GM18519 (cell line): ENCODE measurements around the gene YBX2.

ENCODE experiments used
- ATAC-seq: cut with Tn5 transposase; IDR thresholded peaks from one replicate; pipeline ENCODE4 v1.9.1; 2021; ENCODE audit warnings: mild to moderate bottlenecking, moderate library complexity; ENCODE audit not compliant: unreplicated experiment, low FRiP score

The YBX2 gene

DNA sequence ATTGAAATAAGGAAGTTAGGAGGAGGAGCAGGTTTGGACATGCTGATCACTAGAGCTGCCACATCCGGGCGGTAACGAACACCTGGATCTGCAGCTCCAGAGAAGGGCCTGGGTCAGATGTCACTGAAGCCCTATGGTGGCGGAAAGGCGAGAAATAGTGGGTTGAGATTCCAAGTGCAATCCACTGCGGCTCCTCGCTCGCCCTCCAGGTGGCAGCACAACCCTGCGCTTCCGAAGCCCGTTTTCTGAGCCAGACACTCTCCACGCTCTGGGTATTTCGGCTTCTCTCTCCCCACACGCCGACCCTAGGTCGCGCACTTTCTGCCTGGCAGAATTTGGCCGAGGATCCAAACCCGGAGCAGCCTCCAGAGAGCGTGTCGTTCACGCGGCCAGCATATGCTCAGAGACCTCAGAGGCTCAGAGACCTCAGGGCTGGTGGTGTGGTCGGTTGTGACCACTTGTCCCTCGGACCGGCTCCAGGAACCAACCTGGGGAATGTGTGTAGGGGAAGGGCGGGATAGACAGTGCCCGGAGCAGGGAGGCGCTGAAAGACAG is 13.8 kb downstream of the YBX2 start:
- ATAC-seq = no peak

DNA sequence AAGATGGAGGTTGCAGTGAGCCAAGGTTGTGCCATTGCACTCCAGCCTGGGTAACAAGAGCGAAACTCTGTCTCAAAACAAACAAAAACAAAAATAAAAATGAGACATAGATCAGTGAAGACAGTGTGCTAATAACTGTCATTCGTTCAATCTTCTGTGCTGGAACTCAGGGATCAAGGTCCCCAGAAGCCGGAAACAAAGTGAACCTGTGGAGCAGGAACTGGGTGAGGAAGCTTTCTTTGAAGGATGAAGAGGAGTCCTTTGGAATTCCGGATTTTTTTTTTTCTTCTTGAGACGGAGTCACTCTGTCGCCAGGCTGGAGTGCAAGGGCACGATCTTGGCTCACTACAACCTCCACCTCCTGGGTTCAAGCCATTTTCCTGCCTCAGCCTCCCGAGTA is 15.0 kb downstream of the YBX2 start:
- no peak for ATAC-seq

DNA sequence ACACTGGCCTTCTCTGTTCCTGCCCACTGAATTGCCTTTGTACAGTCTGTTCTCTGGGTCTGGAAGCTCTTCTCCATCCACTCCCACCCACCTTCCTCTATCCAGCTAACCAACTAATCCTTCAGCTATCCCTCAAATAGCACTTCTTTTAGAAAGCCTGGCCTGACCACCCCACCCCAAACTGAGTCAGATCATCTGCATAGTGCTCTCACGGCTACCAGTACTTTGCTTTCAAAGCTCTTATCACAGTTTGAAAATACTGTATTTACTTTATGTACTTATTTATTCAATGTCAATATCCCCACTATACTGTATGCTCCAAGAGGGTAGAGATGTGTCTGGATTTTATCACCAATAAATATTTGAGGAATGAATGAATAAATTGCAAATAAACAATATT is 27.7 kb downstream of the YBX2 start:
- no peak for ATAC-seq

DNA sequence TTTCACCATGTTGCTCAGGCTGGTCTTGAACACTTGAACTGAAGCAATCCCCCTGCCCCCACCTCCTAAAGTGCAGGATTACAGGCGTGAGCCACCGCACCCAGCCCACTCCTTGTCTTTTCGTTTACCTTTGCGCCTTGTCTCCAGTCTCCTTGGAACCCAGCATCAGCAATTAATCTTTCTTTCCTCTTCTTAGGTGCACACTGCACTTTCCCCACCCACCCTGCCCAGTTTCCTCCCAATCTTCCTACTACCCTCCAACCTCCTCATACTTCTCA is 30.7 kb downstream of the YBX2 start:
- no peak for ATAC-seq

DNA sequence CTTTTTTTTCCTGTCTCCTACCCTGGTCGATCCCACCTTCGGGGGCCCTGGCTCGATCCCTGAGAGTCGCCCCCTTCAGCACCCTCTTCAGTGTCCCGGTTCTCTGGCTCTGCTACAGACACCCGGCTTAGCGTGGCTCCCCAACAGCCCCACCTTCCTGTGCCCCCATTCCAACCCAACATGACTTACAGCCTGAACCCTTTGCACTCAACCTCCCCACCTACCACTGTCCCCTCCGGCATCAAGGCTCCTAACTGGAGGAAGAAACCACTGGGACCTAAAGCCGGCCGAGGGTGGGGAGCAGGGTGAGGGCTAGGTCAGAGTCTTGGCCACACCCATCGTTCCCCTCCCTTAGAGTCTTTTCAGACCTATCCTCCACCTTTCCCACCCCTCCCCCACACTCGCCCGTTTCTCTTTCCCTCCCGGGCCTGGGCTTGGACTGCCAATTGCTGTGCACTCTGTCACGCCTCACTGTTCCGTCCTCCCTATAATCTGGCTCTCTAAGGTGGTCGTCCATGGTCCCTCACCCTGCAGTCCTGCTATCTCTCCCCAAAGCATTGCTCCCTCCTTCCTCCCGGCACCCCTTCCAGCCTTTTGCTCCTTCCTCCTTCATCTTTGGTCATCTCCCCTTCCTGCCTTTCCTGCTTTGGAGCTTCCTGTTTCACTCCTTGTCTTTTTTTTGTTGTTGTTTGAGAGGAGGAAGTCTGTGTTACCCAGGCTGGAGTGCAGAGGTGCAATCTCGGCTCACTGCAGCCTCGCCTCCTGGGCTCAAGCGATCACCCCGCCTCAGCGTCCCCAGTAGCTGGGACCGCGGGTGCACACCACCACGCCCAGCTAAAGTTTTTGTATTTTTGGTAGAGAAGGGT is 31.3 kb downstream of the YBX2 start:
- ATAC-seq = no peak

DNA sequence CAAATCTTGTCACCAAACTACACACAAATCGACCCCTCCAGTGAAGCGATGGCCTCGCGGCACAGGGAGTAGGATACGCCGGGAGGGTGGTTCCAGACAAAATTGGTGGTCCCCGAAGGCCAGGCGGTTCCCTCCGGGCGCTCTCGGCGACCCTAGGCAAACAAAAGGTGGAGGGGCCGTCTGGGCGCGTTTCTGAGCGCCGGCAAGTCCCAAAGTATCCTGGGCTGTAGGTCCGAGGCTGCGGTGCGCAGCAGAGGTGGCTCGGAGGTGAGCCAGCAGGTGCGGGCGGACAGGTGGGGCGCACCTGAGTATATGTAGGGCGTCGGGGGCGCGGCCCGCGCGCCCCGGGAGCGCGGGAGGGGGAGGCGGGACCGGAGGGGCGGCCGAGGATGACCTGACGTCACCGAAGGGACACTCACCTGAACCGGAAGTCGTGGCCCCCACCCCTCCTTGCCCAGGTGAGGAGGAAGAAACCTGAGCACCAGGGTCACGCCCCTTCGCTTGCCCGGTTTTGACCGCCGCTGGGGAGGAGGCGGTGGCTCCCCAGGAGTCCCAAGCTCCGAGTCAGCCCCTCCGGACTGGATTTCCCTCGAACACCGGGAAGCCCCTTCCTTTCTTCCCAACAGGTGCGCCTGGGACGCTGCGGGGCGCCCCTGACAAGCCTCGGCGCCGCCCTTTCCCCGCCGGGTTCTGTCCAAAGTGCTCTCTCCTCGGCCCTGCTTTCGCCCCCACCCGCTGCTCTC is 32.1 kb downstream of the YBX2 start, which contains the start of gene CLDN7:
TSS of gene CLDN7 (minus strand) at position 287 of the 743 bp plus-strand sequence. CDS start 435 bp downstream, outside the sequence.
- ATAC-seq = no peak

DNA sequence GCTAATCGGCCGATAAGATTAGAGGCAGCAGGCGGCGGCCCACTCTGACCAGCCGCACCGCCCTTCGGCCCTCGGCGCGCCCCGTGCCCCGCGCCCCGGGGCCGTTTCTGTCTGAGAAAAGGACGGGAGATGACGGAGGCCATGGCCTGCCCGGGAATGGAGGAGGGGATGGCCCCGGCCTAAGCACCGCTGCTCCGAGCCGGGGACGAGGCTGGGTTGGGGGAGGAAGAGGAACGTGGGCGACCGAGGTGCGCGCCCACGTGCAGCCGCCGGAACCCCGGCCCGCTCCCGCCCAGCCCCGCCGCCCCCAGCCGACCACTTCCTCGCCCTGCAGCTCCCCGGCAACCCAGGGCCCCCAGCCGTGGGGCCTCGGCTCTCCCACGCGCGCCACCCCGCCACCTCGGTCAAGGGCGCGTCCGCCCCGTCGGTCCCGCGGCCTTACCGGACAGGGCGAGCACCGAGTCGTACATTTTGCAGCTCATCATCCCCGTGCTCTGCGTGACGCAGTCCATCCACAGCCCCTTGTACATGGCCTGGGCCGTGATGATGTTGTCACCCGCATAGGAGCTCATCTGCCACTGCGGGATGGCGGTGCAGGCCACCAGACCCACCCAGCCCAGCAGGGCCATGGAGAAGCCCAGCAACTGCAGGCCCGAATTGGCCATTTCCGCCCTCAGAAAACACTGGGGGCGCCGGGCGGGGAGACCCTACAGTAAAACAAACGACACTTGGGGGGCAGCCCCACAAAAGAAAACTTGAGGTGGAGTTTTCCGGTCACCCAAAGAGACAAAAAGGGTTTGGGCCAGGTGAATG is 32.9 kb downstream of the YBX2 start:
- ATAC-seq = no peak

DNA sequence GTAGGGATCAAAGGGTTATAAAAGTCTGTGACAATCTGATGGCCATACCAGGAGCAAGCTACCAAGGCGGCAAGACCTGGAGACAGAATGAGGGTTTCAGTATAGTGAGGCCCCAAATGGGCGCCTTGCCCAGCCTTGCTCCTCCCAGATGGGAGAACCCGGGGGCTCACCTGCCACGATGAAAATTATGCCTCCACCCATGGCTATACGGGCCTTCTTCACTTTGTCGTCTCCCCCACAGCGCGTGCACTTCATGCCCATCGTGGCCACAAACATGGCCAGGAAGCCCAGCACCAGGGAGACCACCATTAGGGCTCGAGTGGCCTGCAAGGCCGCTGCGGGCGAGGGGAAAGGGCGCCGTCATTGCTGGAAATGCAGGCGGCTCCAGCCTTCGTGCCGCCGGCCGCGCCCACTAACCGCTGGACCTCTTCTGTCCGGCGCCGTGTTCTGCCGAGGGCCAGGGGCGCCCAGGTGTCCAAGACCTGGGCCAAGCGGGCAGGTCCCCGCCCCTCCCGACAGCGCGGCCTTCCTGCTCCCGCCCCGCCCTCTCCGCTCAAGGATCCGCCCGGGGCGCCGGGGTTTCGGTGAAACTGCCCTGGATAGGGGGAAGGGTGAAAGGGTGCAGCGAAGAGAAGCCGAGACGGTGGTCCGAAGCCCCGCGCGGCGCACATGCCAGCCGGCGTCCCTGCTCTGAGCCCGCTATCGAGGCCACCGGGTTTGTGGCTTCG is 33.6 kb downstream of the YBX2 start:
- ATAC-seq = no peak

DNA sequence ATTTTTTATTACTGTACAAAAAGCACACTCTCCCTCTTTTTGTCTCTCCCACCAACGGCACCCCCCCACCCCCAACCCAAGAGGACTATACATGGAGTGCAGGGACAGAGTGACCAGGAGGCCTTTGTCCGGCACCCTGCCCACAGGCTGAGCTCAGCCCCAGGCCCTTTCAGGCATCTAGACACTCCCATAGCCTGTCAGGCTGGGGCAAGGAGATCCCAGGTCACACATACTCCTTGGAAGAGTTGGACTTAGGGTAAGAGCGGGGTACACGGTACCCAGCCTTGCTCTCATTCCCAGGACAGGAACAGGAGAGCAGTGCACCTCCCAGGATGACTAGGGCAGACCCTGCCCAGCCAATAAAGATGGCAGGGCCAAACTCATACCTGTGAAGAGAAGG is 34.3 kb downstream of the YBX2 start:
- ATAC-seq = no peak

DNA sequence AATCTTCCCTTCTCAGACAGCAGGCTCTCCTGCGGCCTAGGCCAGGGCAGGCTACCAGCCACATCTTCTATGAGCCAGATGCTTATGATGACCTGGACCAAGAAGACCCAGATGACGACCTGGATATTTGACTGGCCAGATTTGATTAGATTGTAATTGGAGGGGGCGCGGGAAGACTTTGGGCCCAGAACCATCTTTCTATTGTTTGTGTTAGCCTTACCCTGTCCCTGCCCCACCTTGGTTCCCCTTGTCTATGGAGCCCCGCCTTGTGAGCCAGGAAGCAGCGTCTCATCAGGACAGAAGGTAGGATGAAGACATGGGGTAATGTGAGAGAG is 34.9 kb downstream of the YBX2 start:
- no peak for ATAC-seq

DNA sequence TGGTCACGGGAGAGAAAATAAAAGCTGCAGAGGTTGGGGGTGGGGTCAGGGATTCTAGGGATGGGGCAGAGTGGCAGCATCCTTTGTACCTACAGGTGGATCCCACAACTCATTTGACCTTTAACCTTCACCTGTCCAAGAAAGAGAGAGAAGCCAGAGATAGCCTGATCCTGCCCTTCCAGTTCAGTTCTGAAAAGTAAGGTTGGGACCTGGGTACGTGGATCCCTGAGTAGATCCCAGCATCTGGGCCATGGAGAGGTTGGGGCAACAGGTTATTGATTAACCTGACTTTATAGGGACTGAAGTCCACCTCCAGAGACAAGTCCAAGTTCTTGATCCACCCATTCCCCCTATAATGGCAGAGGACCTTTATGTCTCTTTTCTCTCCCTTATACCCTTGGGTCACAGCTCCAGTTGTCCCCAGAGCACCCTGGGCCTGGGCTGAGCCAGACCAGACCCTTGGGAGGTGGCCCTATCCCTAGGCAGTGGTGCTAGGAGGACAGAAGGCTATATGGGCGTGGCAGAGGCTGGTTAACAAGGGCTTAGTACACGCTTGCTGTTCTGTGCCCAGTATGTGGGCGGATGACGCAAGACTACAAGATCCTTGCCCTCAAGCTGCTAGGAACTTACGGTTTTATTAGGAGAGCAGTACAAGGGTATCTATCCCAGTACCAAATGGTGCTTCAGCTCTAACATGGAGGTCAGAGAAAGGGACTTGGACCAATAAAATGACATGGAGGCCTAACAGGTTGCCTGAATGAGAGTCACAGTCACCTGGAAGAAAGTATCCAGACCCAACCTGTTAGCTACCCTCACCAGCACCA is 35.5 kb downstream of the YBX2 start:
- no peak for ATAC-seq

DNA sequence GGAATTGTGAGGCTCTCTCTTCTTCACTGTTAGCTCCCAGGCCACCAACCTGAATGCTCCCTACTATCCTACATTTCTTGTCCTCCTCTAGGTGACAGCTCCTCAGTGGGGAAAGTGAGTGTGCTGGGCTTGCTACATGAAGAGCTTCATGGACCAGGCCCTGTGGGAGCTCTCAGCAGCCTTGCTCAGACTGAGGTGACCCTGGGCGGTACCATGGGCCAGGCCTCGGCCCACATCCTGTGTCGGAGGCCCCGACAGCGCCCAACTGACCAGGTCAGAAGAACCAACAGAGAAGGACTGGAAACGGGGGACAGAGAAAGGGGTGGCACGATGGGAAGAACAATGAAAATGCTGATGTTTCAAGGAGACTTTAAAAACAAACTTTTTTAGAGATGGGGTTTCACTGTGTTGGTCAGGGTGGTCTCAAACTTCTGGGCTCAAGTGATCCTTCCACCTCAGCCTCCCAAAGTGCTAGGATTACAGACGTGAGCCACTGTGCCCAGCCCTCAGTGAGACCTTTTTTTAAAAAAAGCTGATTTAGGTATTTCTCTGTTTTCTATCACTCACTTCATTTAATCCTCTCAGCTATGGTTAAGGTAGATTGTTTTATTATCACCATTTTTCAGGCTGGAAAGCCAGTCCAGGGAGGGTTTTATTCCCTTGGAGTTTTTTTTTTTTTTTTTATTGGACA is 37.5 kb downstream of the YBX2 start:
- no peak for ATAC-seq

DNA sequence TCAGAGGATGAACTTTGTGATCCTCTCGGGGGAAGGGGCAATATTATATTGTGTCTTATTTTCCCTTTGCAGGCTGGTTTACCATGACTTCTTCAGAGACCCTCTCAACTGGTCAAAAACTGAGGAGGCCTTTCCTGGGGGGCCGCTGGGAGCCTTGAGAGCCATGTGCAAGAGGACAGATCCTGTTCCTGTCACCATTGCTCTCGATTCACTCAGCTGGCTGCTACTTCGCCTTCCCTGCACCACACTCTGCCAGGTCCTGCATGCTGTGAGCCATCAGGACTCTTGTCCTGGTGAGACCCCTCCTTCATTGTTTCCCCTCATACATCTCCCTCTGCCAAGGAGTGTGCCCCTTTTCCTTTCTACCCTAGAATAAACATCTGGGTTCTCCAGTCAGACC is 39.9 kb downstream of the YBX2 start:
- no peak for ATAC-seq

DNA sequence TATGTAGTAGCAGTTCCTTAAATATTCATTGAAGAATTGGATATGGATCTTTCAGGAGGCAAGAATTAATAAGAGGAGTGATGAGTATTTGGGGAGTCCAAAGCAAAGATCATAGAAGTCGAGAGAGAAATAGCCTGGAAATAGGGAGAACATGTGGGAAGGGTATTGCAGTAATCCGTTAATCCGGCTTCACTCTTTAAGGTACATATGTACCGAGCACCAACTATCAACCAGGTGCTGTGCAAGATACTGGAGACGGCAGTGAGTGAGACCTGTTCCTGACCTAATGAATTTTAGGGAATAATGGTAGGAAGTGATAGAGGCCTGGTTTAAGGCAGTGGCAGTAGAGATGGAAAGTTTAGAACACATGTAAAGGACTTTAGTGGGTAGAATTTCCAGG is 41.4 kb downstream of the YBX2 start:
- ATAC-seq = no peak

DNA sequence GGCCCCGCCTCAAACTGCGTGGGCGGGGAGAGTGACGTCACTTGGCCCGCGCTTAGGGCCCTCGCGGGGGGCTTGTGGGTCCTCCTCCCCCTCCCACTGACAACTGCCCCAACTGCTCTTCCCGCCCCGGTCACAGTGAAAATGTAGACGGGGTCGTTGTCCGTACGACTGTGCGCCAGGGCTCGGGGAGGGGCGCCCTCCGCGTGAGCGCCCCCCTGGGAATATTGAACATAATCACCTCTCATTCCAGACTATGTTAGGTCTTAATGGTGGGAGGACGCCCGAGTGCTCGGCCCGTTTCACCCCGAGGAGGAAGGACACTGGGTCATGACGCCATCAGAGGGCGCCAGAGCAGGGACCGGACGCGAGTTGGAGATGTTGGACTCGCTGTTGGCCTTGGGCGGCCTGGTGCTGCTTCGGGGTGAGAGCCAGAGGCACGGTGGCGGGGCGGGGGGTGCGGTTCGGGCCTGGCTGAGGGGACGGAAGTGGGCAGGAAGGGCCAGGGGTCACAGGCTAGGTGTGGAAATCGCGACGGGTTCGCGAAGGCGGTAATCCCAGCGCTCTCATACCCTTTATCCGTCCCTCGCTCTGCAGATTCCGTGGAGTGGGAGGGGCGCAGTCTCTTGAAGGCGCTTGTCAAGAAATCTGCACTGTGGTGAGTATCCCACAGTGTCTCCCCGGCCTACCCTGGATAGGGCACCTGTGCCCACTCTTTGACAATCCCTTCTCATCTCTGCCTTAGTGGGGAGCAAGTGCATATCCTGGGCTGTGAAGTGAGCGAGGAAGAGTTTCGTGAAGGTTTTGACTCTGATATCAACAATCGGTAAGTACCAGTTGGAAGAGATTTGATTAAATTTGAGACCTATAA is 42.0 kb downstream of the YBX2 start, which contains the start of gene ELP5:
TSS of gene ELP5 (plus strand) at position 40 of the 868 bp plus-strand sequence. CDS start at position 376, 336 bp downstream.
- peak; percentile 23 for ATAC-seq

DNA sequence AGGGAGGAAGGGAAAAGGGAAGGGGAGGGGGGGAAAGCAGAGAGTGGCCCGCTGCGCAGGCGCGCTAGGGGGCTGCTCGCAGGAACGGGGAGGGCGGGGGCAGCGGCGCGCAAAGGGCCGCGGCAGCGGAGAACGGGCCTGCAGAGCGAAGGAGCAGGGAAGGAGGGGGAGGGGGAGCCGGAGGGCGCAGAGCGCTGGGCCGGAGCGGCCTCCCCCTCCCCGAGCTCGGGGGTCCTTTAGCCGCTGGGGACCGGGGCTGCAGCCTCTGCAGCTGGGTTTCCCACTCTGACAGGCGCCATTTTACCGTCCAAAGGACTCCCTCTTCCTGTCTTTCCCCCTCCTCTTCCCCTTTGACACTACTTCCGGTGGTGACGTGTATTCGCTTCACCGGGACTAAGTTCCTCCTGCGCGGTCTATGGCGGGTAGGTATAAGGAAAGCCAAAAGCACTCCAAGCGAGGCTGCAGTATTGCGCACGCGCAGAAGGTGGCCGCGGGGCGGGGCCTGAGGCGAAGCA is 42.7 kb downstream of the YBX2 start, which contains the start of gene CTDNEP1:
TSS of gene CTDNEP1 (minus strand) at position 74 of the 515 bp plus-strand sequence. CDS start 438 bp downstream, outside the sequence.
- peak; percentile 73 for ATAC-seq
